Calu3 (cell line): ENCODE measurements around the gene NHSL2. TPM values are rescaled to one million over a fixed set of nuclear protein-coding genes. Genes with fewer than 3 reads are reported as not detected.

Experiments
- BruUV-seq: library from RNA; stranded (reverse); fragments of 400-500 nt; replicated peaks from 2 replicates; lab custom pipeline; 2021; lab: Mats Ljungman, UMichigan
- CTCF ChIA-PET: fragments of 300-600 bp; sonication (Branson Sonifier 250); formaldehyde crosslinking; loops from one replicate; lab custom pipeline; 2022; ENCODE audit warnings: antibody characterized with exemption; lab: Charles Lee
- DNase-seq: peaks from one replicate; pipeline ENCODE4 v3.0.0; 2022
- H3K27ac Mint-ChIP-seq: one replicate; pipeline ENCODE4 v1.8.0; 2022; ENCODE audit warnings: mixed read lengths; ENCODE audit not compliant: unreplicated experiment
- H3K27me3 Mint-ChIP-seq: one replicate; pipeline ENCODE4 v1.8.0; 2022; ENCODE audit warnings: mixed read lengths; ENCODE audit not compliant: unreplicated experiment
- H3K36me3 Mint-ChIP-seq: one replicate; pipeline ENCODE4 v1.8.0; 2022; ENCODE audit warnings: mild to moderate bottlenecking, moderate library complexity, mixed read lengths; ENCODE audit not compliant: insufficient read depth, unreplicated experiment
- H3K4me1 Mint-ChIP-seq: one replicate; pipeline ENCODE4 v1.8.0; 2022; ENCODE audit warnings: mild to moderate bottlenecking, low read depth, mixed read lengths; ENCODE audit not compliant: unreplicated experiment
- H3K4me3 Mint-ChIP-seq: one replicate; pipeline ENCODE4 v1.8.0; 2022; ENCODE audit warnings: mild to moderate bottlenecking, low read depth, moderate library complexity, mixed read lengths; ENCODE audit not compliant: unreplicated experiment
- H3K9me3 Mint-ChIP-seq: one replicate; pipeline ENCODE4 v1.8.0; 2022; ENCODE audit warnings: low read depth, mixed read lengths; ENCODE audit not compliant: unreplicated experiment
- CTCF ChIP-seq: fragments of 200-600 bp; IDR thresholded peaks from one replicate; pipeline ENCODE4 v1.8.0; 2022; ENCODE audit warnings: antibody characterized with exemption; ENCODE audit not compliant: unreplicated experiment
- intact Hi-C: fragments of 100-400 bp; cut with micrococcal nuclease; formaldehyde crosslinking; loops from one replicate; pipeline ENCODE4 v1.10.0; 2022; ENCODE audit not compliant: unreplicated experiment
- total RNA-seq: library from RNA; stranded (reverse); gene quantifications from 2 replicates; pipeline ENCODE4 v1.2.3, GENCODE V29; 2022

The NHSL2 gene
- total RNA-seq, 1 experiment from 2014 or later, result 0.09 TPM

GRCh38 chrX:72105436-72105835 is 194.8 kb downstream of the NHSL2 start:
- Mint-ChIP-seq H3K9me3 (no peaks in the 10 kb centered on the region), H3K27ac (no peak overlapping the region), H3K36me3 (no peaks in the 10 kb centered on the region), H3K4me1 (no peaks in the 10 kb centered on the region), H3K4me3 (no peak overlapping the region), H3K27me3 (peaks cover 61% of the 10 kb centered on the region)
- no peak for DNase-seq
- no peak for TF ChIP-seq CTCF
- intact Hi-C loops, result no loop called here
- CTCF ChIA-PET, result no interaction called here
- no TSS peak for BruUV-seq

GRCh38 chrX:72107320-72107719 is 196.7 kb downstream of the NHSL2 start:
- no peak for TF ChIP-seq CTCF
- intact Hi-C loops, result no loop called here
- CTCF ChIA-PET, result no interaction called here
- DNase-seq, result no peak
- Mint-ChIP-seq H3K27ac (no peak overlapping the region), H3K27me3 (peaks cover 62% of the 10 kb centered on the region), H3K4me3 (no peak overlapping the region), H3K9me3 (no peaks in the 10 kb centered on the region), H3K36me3 (no peaks in the 10 kb centered on the region), H3K4me1 (no peaks in the 10 kb centered on the region)
- no TSS peak for BruUV-seq

GRCh38 chrX:72107841-72108595 is 197.4 kb downstream of the NHSL2 start:
- Mint-ChIP-seq H3K36me3 (no peaks in the 10 kb centered on the region), H3K27ac (no peak overlapping the region), H3K4me3 (no peak overlapping the region), H3K4me1 (no peaks in the 10 kb centered on the region), H3K27me3 (peaks cover 65% of the 10 kb centered on the region), H3K9me3 (no peaks in the 10 kb centered on the region)
- TF ChIP-seq CTCF, result no peak
- intact Hi-C loops, result no loop called here
- BruUV-seq, result no TSS peak
- CTCF ChIA-PET, result no interaction called here
- no peak for DNase-seq

GRCh38 chrX:72108666-72109065 is 198.0 kb downstream of the NHSL2 start:
- intact Hi-C loops, result no loop called here

More at GRCh38 chrX:72108666-72109065, 198.0 kb downstream of the NHSL2 start:
- H3K4me3 Mint-ChIP-seq, result no peak overlapping the region
- no peak for DNase-seq
- no peaks in the 10 kb centered on the region for H3K4me1 Mint-ChIP-seq
- H3K36me3 Mint-ChIP-seq, result no peaks in the 10 kb centered on the region
- BruUV-seq, result no TSS peak
- TF ChIP-seq CTCF, result no peak
- no peaks in the 10 kb centered on the region for H3K9me3 Mint-ChIP-seq
- H3K27me3 Mint-ChIP-seq, result peaks cover 70% of the 10 kb centered on the region
- H3K27ac Mint-ChIP-seq, result no peak overlapping the region
- CTCF ChIA-PET, result no interaction called here
